Rectal smooth muscle tissue (tissue), 1 donor: ENCODE results near the gene NFYC.

Experiments used
- H3K27ac ChIP-seq: one replicate; pipeline ENCODE4 v1.7.0; 2013; ENCODE audit warnings: low read depth, low read length, inconsistent platforms
- H3K27me3 ChIP-seq: one replicate; pipeline ENCODE4 v1.7.0; 2013; ENCODE audit warnings: low read length; ENCODE audit not compliant: control insufficient read depth, insufficient read depth
- H3K36me3 ChIP-seq: one replicate; pipeline ENCODE4 v1.7.0; 2013; ENCODE audit warnings: low read length; ENCODE audit not compliant: control insufficient read depth, insufficient read depth
- H3K4me1 ChIP-seq: one replicate; pipeline ENCODE4 v1.7.0; 2013; ENCODE audit warnings: low read length; ENCODE audit not compliant: control insufficient read depth, insufficient read depth
- H3K4me3 ChIP-seq: one replicate; pipeline ENCODE4 v1.7.0; 2013; ENCODE audit warnings: low read length
- H3K9ac ChIP-seq: one replicate; pipeline ENCODE4 v1.7.0; 2013; ENCODE audit warnings: low read length

The NFYC gene

DNA sequence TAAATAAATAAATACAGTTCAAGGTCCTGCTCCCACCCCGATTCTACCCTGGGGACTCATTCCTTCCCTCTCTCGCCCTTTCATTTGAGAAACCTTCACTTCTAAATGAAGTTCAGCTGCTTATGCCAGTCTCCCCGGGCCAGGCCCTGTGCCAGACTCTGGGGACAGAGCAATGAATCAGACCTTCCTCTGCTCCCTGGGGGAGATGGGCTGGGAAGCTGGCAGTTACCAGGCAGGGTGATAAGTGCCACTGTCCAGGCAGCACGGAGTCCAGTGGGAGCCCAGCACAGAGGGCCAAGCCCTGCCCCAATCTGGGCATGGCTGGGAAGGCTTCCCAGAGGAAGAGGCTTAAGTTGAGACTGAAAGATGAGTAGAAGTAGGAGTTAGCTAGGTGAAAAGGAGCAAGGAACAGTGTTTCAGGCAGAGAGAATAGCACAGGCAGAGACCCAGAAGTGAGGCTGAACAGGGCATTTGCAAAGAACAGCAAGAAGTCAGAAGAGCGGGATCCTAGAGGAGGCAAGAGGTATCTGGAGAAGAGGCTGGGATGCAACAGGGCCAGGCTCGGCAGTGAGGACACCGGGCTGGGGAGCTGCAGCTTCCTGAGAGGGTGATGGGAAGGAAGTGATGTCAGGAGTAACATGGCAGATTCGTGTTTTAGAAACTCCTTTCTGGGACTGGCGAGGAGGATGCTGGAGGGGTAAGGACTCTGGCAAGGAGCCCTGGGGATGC is 105.6 kb downstream of the NFYC start:
- H3K4me1 ChIP-seq = peaks cover 64% of the 10 kb centered on the region
- H3K36me3 ChIP-seq = no peaks in the 10 kb centered on the region
- H3K4me3 ChIP-seq = peak overlapping the region; percentile 14
- H3K27ac ChIP-seq = peak overlapping the region; percentile 80
- no peaks in the 10 kb centered on the region for H3K27me3 ChIP-seq
- no peak overlapping the region for H3K9ac ChIP-seq

DNA sequence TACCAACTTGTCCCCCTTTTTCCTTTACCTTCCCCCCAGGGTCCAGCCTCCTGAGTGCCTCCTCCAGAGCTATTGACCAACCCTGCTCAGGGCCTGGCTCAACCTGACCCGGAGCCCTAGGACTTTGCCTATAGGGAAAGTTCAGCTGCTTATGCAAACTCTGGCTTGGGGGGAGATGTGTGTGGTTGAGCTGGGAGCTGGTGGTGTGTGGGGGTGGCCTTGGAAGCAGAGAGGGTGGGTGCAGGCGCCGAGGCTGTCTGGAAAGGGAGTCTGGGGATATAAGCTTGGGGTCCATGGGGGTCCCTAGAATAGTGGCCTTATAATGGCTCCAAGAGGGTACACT is 106.1 kb downstream of the NFYC start:
- Histone ChIP-seq H3K4me1 (peaks cover 63% of the 10 kb centered on the region), H3K36me3 (peaks cover under 1% of the 10 kb centered on the region), H3K27ac (peak overlapping the region; percentile 80), H3K4me3 (no peak overlapping the region), H3K9ac (no peak overlapping the region), H3K27me3 (no peaks in the 10 kb centered on the region)

DNA sequence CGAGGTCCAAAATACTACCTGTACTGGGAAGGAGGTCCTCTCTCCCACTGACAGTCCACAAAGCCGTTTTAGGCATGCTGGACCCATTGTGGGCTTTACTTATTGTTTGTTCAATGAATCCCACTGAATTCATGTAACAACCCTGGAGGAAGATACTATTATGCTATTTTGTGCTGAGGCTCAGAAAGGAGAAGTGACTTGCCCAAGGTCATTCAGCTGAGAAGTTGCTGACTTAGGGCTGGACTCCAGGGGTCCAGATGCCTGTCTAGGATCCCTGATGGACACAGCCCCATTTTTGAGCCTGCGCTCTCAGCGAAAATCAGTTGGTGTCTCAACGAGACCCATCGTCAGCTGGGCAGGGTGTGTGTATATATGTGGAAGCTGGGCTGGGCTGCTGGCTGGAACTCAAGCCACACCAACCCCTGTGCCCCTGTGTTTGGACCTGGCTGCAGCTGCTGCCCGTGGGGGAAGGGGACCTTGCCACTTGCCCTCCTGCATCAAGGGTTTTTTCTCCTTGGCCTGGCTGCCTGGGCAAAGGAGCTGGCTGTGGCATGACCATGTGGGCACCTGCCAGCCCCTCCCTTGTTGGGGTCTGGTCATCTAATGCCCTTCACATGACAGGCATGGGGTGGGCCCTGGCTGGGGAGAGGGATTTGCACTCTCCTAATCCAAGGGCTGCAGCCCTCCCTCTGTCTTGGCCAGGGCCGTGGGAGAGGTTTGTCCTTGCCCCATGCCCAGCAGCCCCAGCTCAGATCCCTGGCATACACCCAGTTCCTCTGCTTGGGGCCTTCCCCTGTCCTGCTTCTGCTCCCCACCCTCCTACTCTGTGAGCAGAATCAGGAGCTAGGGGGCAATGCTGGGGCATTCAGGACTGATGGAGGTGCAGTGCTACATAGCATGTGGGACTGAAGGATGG is 107.1 kb downstream of the NFYC start:
- Histone ChIP-seq H3K4me1 (peaks cover 65% of the 10 kb centered on the region), H3K9ac (no peak overlapping the region), H3K4me3 (no peak overlapping the region), H3K27me3 (no peaks in the 10 kb centered on the region), H3K36me3 (peaks cover 3% of the 10 kb centered on the region), H3K27ac (peak overlapping the region; percentile 80)

DNA sequence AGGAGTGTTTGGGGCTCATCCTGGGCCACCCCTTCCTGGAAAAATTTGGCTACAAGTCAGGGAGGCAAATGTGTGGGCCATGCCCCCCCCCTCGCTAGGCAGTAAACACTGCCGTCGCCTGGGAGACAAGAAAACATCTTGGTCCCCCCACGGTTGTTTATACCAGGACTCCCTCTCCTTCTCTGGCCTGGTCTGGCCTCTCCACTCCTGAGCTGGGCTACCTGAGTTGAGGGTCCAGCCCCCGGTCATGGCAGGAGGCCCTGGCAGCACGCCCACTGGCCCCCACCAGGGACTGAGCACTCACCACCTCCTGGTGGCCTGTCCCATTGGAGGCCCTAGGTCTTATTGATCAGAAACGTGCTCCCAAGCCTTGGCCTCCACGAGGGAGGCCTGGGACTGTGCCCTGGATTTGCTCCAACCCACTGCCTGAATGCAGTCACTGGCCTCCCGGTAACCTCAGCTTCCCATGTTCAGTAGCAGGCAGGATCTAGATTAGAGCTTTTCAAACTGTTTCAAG is 107.9 kb downstream of the NFYC start:
- H3K4me1 ChIP-seq = peaks cover 63% of the 10 kb centered on the region
- peak overlapping the region; percentile 80 for H3K27ac ChIP-seq
- no peak overlapping the region for H3K9ac ChIP-seq
- no peaks in the 10 kb centered on the region for H3K27me3 ChIP-seq
- H3K36me3 ChIP-seq = peaks cover 3% of the 10 kb centered on the region
- no peak overlapping the region for H3K4me3 ChIP-seq

DNA sequence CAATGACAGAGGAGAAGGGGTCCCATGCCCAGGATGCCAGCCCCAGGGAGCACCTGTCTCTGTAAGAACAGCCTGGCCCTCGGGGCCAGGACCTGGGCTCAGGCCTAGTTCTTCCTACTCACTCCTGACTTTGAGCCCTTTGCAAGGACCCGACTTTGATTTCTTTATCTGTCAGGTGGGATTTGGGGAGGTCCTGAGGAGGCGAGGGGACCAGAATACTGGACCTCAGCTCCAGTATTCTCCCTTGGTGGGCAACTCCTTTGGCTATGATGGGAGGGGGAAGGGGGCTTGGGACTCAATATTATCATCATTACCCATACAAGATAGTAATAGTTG is 110.2 kb downstream of the NFYC start:
- Histone ChIP-seq H3K4me3 (peak overlapping the region; percentile 76), H3K27ac (peak overlapping the region; percentile 92), H3K27me3 (no peaks in the 10 kb centered on the region), H3K36me3 (peaks cover 3% of the 10 kb centered on the region), H3K9ac (no peak overlapping the region), H3K4me1 (peaks cover 61% of the 10 kb centered on the region)

GRCh38 chr1:40802078-40802741 is 110.7 kb downstream of the NFYC start:
- peak overlapping the region; percentile 92 for H3K27ac ChIP-seq
- peak overlapping the region; percentile 76 for H3K4me3 ChIP-seq
- no peaks in the 10 kb centered on the region for H3K27me3 ChIP-seq
- no peak overlapping the region for H3K9ac ChIP-seq
- peaks cover 3% of the 10 kb centered on the region for H3K36me3 ChIP-seq
- peaks cover 63% of the 10 kb centered on the region for H3K4me1 ChIP-seq

DNA sequence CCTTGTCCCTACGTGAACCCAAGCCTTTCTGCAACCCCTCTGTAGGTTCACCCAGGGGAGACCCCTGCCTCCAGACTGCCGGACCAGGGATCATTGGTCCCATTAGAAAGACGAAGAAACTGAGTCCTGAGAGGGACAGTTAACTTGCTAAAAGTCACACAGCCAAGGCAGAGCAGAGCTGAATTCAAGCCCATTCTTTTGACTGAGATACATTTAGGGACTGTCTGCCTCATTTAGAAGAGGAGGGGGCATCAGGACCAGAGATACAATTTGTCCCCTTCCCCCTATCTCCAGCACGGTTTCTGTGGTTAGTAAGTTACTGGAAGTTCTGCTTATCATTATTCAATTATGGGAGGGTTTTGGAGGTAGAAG is 111.2 kb downstream of the NFYC start:
- H3K4me1 ChIP-seq = peaks cover 63% of the 10 kb centered on the region

GRCh38 chr1:40803447-40803846 is 111.9 kb downstream of the NFYC start:
- H3K27ac ChIP-seq = peak overlapping the region; percentile 89
- no peak overlapping the region for H3K9ac ChIP-seq
- peaks cover 3% of the 10 kb centered on the region for H3K36me3 ChIP-seq
- H3K4me1 ChIP-seq = peaks cover 58% of the 10 kb centered on the region
- no peak overlapping the region for H3K4me3 ChIP-seq
- no peaks in the 10 kb centered on the region for H3K27me3 ChIP-seq

More for the DNA sequence above, 111.2 kb downstream of the NFYC start:
- Histone ChIP-seq H3K4me3 (peak overlapping the region; percentile 19), H3K9ac (no peak overlapping the region), H3K27me3 (no peaks in the 10 kb centered on the region), H3K27ac (peak overlapping the region; percentile 89), H3K36me3 (peaks cover 3% of the 10 kb centered on the region)

DNA sequence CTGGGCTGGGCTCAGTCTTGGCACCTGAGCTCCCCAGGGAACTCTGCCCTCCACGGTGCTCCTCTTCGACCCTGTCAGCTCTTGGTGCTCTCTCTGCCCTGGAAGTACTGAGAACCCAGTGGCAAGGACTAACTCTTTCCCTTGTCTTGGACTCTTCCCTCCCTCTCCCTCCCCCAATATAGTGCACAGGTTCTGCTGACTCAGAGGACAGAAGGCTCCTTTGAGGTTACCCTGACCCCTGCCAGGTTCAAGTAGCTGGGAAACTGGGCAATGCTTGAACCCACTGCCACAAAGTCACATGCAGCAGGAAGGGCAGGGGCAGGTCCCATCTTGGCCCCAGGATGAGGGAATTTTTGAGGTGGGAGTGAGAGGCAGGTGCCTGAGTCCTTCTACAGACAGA is 112.4 kb downstream of the NFYC start:
- H3K27ac ChIP-seq = peak overlapping the region; percentile 31
- H3K4me3 ChIP-seq = no peak overlapping the region
- H3K4me1 ChIP-seq = peaks cover 53% of the 10 kb centered on the region
- H3K36me3 ChIP-seq = peaks cover 3% of the 10 kb centered on the region
- H3K27me3 ChIP-seq = no peaks in the 10 kb centered on the region
- no peak overlapping the region for H3K9ac ChIP-seq

DNA sequence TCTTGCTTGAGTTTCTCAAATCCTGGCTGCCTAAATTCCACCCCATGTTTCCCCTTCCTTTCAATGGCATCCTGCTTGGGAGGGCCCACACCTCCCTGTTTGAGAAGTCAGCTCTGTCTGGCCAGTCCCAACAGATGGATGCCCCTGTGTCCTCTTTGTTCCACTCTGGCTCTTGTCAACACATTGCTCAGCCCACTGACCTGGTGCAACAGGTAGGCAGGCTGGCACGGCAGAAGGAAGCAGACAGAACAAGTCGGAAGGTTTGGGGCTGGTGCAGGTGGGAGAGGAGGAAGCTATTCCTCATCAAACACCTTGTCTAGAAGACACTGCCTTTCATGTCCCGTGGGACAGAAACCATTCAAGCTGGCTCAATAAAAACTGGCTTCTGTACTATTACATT is 114.7 kb downstream of the NFYC start:
- Histone ChIP-seq H3K27ac (peak overlapping the region; percentile 76), H3K4me3 (no peak overlapping the region), H3K27me3 (no peaks in the 10 kb centered on the region), H3K9ac (no peak overlapping the region), H3K4me1 (peaks cover 30% of the 10 kb centered on the region), H3K36me3 (peaks cover 3% of the 10 kb centered on the region)

- peaks cover 3% of the 10 kb centered on the region for H3K36me3 ChIP-seq
- H3K4me1 ChIP-seq = peaks cover 22% of the 10 kb centered on the region
- H3K27ac ChIP-seq = peak overlapping the region; percentile 76
- peak overlapping the region; percentile 9 for H3K4me3 ChIP-seq
- no peaks in the 10 kb centered on the region for H3K27me3 ChIP-seq
- no peak overlapping the region for H3K9ac ChIP-seq
Observed at GRCh38 chr1:40806731-40807695, 115.5 kb downstream of the NFYC start.
